ENCODE measurements around the gene ATP8B4.

DNA sequence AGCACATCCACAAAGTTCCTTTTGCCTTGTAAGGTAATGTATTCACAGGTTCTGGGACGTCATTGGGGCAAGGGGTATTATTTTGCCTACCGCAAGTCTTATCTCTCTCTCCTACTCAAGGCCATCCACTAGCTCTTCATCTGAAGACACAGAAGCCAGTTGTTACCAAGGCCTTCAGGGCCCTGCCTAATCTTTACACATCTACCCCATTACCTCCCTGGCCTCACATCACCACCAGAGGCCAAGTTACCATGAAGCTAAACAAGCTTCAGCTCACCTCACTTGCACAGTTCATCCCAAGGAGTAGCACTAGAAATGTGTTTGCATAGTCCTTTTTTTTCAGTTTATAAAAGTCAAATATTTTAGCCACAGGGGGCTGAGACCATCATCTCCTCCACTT, 34.1 kb downstream of the ATP8B4 start:
- TF ChIP-seq, protein P1, sequence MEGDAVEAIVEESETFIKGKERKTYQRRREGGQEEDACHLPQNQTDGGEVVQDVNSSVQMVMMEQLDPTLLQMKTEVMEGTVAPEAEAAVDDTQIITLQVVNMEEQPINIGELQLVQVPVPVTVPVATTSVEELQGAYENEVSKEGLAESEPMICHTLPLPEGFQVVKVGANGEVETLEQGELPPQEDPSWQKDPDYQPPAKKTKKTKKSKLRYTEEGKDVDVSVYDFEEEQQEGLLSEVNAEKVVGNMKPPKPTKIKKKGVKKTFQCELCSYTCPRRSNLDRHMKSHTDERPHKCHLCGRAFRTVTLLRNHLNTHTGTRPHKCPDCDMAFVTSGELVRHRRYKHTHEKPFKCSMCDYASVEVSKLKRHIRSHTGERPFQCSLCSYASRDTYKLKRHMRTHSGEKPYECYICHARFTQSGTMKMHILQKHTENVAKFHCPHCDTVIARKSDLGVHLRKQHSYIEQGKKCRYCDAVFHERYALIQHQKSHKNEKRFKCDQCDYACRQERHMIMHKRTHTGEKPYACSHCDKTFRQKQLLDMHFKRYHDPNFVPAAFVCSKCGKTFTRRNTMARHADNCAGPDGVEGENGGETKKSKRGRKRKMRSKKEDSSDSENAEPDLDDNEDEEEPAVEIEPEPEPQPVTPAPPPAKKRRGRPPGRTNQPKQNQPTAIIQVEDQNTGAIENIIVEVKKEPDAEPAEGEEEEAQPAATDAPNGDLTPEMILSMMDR (IDR thresholded peaks at IDR 0.05): no peak
- TF ChIP-seq POLR2A (IDR thresholded peaks at IDR 0.05) (no peak), EP300 (IDR thresholded peaks at IDR 0.05) (no peak)

All from tibial nerve (tissue), 4 donors.